GM21786 (cell line): Measurements from ENCODE around the gene CMSS1.

Experiments used
- ATAC-seq: cut with Tn5 transposase; IDR thresholded peaks from one replicate; pipeline ENCODE4 v1.9.1; 2021; ENCODE audit not compliant: unreplicated experiment

The CMSS1 gene

GRCh38 chr3:99899603-99900002 lies 81.9 kb downstream of the CMSS1 start:
- ATAC-seq = no peak

DNA sequence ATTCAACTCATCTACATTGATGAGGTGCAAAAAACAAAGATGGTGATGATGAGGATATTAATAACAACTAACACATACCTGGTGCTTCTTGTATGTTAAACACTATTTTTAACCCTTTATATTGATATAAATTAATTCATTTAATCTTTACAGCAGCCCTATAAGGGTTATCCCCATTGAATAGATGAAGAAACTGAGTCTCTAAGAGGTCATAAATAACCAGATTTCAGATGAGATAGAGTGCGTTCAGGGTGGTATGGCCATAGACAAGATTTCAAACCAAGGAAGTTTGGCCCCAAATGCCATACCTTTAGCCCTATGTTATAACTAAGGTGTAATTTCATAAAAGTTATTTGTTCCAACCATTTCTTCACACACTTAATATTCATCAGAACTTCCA lies 82.6 kb downstream of the CMSS1 start:
- no peak for ATAC-seq

- ATAC-seq = no peak
These were observed 83.7 kb downstream of the CMSS1 start for GRCh38 chr3:99901200-99901926.

GRCh38 chr3:99902091-99902490 lies 84.4 kb downstream of the CMSS1 start:
- peak; percentile 46 for ATAC-seq

- ATAC-seq = no peak
These were observed 86.2 kb downstream of the CMSS1 start for GRCh38 chr3:99903869-99904268.

DNA sequence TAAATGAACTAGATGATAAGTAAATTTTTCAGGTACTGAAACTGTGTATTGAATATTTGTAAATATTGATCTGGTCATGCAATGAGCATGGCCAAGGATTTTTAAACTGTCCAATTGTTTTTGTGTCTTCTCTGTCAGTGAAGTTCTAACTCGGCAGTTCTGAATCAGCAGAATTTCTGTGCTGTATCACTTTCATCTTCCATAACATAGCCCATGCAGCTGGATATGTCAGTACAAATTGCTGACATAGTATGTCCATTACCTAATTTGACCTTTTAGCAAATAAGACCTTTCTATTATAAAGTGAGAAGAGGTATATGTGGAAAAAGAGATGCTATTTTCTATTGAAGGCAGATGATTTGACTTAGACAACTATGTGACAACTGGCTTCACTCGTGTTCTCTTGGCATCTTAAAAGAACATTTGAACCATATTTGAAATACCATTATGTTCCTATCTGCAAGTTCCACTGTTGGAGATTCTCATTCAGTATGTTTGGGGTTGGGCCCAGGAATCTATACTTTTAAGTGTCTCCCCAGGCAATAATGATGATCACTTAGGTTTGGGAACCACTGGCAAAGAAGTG lies 90.4 kb downstream of the CMSS1 start:
- ATAC-seq = no peak

GRCh38 chr3:99909714-99910495 lies 92.2 kb downstream of the CMSS1 start:
- no peak for ATAC-seq

GRCh38 chr3:99910752-99911290 lies 93.2 kb downstream of the CMSS1 start:
- no peak for ATAC-seq

- ATAC-seq = no peak
These were observed 93.8 kb downstream of the CMSS1 start for GRCh38 chr3:99911433-99911832.

DNA sequence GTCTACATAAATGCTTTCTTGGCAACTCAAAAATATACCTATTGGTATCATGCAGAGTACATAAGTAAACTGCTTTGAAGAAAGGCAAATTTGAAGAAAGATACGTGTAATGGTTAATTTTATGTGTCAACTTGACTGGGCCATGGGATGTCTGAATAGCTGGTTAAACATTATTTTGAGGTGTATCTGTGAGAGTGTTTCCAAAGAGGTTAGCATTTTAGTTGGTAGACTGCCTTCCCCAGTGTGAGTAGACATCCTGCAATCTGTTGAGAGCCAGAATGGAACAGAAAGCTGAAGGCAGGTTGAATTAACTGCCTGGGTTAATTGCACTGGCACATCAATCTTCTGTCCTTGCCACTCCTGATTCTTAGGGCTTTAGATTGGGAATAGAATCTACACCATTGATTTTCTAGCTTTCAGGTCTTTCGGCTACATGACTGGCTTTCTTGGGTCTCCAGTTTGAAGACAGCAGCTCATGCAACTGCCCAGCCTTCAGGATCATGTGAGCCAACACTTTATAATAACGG lies 98.3 kb downstream of the CMSS1 start:
- no peak for ATAC-seq

DNA sequence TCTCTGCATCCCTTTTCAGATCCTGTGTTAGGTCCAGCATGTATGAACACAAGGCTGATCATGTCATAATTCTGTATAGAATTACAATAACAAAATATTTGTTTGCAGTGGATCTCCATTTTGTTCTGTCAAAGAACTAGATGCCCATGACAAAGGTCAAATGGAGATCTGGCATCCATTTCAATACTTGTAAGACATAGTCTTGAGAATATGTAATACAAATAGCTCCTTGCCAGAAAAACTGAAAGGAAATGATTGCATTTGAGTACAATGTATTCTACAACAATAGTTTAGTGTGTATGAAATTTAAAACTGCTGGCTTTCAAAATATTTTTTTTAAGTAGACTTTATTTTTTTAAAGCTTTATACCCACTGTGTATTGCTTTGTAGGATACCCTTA lies 101.1 kb downstream of the CMSS1 start:
- no peak for ATAC-seq

GRCh38 chr3:99919694-99920093 lies 102.0 kb downstream of the CMSS1 start:
- no peak for ATAC-seq

DNA sequence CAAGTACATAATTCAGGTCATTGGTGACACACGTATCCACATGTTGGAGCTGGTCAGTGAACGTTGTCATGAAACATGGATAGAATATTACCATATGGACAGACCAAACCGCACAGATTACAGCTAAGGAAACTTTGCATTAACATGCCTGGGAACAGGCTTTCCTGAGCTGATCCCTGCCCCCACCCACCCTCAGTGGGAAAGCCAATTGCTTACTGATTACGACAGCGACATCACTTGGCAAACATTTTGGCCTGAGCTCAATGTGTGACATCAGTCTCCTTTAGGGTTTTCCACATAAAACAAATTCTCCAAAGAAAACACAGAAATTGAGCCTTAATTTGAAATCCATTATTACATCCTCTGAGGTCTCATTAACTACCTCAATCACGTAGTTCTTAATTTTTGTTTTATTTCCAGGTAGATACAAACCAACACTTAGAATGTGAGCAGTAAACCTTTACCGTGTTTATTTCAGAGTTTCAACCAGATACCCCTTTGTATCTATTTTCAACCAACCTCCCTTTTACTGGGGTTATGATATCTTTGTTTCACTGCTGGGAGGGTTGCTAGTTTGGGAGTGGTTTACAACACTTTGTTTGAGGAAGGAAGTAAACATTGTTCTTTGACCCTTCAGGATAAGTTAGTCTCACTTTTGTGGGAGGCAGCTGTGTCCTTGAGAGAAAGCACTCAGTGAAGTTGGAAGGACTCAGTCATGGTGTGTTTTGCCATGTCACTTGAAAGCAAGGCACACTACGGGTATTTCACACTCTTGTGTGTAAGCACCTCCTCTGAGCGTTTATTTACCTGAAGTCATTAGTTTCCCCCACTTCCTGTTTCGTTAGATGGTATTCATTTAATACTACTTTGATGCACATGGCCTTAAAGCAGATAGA lies 103.1 kb downstream of the CMSS1 start:
- no peak for ATAC-seq

- no peak for ATAC-seq
These were observed 103.7 kb downstream of the CMSS1 start for GRCh38 chr3:99921377-99921695.

GRCh38 chr3:99921986-99922385 lies 104.3 kb downstream of the CMSS1 start:
- no peak for ATAC-seq

DNA sequence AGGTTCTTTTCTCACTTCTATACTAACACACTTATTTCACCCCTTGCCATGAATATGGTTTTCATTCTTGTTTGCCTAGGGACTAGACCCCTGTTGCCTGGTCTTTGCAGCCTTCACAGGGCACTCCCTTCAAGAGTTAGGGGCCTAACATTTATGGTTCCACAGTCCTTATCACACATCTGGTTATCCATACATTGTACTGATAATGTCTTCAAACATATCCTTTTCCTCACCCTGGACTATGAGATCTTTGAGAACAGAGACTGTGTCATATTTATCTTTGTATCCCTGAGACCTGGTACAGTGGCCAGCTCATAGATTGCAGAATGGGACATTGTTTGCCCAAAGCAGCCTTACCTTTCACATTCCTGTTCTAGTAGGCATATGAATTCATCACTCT lies 106.2 kb downstream of the CMSS1 start:
- ATAC-seq = no peak

GRCh38 chr3:99925584-99926230 lies 108.0 kb downstream of the CMSS1 start:
- no peak for ATAC-seq

DNA sequence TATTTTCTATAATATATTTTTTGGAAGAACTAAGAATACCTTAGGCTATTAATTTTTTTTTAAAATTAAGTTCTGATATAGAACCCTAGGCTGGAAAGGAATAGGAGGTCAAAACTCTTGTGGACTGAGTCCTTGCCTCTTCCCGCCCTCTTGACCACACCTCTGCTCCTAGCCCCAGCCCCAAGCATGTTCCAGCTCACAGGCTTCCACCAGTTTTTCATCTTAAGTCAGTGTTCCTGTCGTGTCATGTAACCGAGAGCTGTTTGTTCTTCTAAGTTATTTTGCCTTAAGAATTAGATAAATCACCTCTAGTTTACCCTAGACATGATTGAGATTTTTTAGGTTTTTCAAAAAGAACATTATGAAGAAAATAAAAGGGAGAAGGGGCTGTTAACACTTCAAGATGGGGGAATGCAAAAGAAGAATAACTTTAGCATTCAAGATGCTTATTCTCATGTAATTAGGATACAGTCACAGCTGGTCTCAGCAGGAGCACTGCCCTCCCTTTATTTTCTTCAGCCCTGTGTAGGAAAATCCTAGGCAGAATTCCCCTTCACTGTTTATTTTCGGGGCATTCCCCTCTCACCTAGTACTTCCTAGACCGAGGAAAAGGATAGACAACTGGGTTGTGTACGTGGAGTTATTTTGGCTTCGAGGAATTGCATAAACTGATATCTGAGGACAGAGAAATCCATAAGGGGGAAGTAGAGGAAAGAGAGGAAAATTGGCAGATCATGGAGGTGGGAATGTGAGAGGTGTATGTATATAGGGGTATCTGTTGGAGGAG lies 110.2 kb downstream of the CMSS1 start:
- no peak for ATAC-seq
